HG02759 (cell line): Measurements from ENCODE around the gene ZNF2.

ENCODE experiments used
- ATAC-seq: cut with Tn5 transposase; IDR thresholded peaks from one replicate; pipeline ENCODE4 v1.9.1; 2021; ENCODE audit warnings: mild to moderate bottlenecking, moderate library complexity; ENCODE audit not compliant: unreplicated experiment

Gene ZNF2

DNA sequence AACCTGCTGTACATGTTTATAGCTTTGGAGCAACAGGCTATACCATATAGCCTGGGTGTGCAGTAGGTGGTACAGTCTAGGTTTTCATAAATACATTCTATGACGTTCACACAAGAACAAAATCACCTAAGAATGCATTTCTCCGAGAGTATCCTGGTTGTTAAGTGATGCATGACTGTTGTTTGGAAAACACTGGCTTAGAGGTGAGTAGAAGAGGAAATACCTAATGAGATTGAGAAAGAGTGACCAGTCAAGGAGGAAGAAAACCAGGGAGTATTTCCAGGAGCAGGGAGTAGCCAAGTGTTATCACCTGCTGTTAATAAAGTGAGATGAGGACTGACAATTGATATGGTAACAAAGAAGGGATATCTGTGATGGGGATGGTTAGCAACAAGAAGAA, 38.8 kb downstream of the ZNF2 start:
- no peak for ATAC-seq

GRCh38 chr2:95206096-95206495, 40.5 kb downstream of the ZNF2 start:
- no peak for ATAC-seq

DNA sequence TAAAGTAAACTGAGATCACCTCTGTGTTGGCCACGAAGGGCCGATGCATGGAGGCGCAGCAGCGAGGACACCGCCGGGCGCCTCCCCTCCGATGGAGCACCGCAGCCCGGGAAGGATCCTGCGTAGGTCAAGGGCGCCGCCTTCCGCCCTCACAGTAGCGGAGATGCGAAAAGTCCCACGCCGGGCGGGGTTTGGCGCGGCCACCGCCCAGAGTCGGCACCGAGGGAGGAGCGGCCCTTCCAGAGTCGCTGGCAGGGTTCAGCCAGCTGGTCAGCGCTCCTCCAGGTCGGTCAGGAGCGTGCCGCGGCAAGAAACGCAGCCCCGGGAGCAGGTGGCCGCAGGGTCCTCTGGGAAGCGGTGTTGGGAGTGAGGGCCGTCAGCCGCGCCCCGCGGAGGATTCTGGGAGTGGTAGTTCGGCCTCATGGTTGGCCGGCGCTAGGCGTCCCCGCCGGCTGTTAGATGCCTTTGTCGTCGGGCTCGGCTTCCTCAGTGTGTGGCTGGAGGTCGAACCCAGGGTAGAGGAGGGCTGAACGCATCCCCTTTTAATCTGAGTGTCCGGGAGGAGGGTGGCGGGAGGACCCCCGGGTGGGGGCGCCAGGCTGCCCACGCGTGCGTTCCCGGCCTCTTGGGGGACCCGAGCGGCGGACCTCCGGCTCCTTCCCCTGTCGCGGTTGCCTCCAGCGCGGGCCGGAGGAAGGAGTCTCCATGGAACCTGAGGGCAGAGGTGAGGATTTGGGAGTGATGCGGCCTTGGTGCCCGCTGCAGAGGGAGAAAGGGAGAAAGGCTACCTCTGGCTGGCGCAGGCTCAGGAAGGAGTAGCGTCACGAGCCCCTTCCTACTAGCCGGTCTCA, 41.7 kb downstream of the ZNF2 start, which contains the start of gene ZNF892:
TSS of gene ZNF892 (plus strand) at position 411 of the 851 bp plus-strand sequence. CDS start at position 706, 295 bp downstream.
- ATAC-seq = peak; percentile 97

DNA sequence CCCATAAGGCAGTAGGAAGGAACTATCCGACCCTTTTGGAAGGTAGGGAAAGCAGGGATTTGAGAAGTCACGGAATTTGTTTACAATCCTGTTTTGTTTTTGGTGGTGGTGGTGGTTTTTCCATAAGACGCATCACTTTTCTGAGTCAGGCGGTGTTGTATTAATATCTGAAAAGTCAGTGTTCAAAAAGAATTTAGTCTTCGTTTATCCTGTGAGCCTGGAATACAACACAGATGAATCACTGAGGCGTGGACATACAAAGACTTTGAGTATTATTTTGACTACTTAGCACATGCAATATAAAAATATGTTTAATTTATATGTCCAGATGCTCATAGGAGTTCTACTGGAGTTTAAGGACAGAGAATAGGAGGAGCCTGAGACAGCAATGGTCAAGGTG, 42.5 kb downstream of the ZNF2 start:
- no peak for ATAC-seq

GRCh38 chr2:95215018-95215612, 49.5 kb downstream of the ZNF2 start:
- ATAC-seq = no peak

GRCh38 chr2:95220449-95220848, 54.8 kb downstream of the ZNF2 start:
- no peak for ATAC-seq

GRCh38 chr2:95225658-95226057, 60.0 kb downstream of the ZNF2 start:
- ATAC-seq = no peak

DNA sequence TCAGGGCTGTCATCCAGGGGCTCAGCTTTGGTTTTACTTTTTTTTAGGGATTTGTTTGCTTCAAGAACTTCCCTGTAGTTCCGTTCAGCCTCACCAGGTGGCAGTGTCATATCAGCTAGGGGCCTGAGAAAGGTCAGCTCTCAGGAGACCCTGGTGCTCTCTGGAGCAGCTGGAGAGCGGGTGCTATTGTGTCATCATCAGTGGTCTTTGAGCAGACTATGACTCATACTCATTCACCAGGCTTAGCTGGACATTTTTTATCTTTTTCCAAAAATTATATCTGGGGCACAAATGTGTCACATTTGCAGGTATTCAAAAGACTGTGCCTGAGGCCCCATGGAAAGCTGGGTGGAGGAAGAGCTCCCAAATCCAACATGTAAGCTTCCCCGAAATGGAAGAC, 66.1 kb downstream of the ZNF2 start:
- no peak for ATAC-seq

- ATAC-seq = no peak
These were observed 66.6 kb downstream of the ZNF2 start for GRCh38 chr2:95232232-95232631.
